Common myeloid progenitor, CD34-positive (primary cell): ENCODE data around the gene FRMD4A.

Experiments
- CTCF ChIA-PET: fragments of 350-600 bp; sonication (Branson Sonifier 250); formaldehyde crosslinking; loops from one replicate; lab custom pipeline; 2021; ENCODE audit warnings: antibody characterized with exemption; lab: Charles Lee
- POLR2A ChIA-PET: fragments of 350-600 bp; sonication (Branson Sonifier 250); formaldehyde crosslinking; loops from one replicate; lab custom pipeline; 2021; ENCODE audit warnings: antibody characterized with exemption; lab: Charles Lee
- DNase-seq, 3 donors: peaks; one replicate each; pipeline versions ENCODE4 v3.0.0 to v3.0.0-alpha.2; 2013
- H3K27ac ChIP-seq, 2 experiments: 1 replicate in 1 of 2; 2 replicates in 1 of 2; pipeline ENCODE4 v1.7.0; 2013; ENCODE audit warnings: inconsistent platforms in 2 of 2, low read length in 2 of 2, mild to moderate bottlenecking in 2 of 2, low read depth in 1 of 2, moderate library complexity in 1 of 2; ENCODE audit not compliant: severe bottlenecking in 2 of 2, insufficient read depth in 1 of 2, poor library complexity in 1 of 2
- H3K27me3 ChIP-seq, 5 experiments: replicated peaks in 2 of 5; 1 replicate in 3 of 5; 2 replicates in 2 of 5; pipeline versions ENCODE4 v1.6.1 to v1.7.0; 2013; ENCODE audit warnings: low read length in 4 of 5, mild to moderate bottlenecking in 2 of 5, moderate library complexity in 2 of 5, inconsistent platforms in 1 of 5; ENCODE audit not compliant: insufficient read depth in 5 of 5, control insufficient read depth in 4 of 5
- H3K36me3 ChIP-seq, 4 experiments: 1 replicate in 2 of 4; 2 replicates in 2 of 4; pipeline versions ENCODE4 v1.6.1 to v1.7.0; 2013; ENCODE audit warnings: low read length in 3 of 4, control low read depth in 1 of 4, mild to moderate bottlenecking in 1 of 4; ENCODE audit not compliant: control insufficient read depth in 4 of 4, insufficient read depth in 4 of 4
- H3K4me1 ChIP-seq, 4 experiments: 1 replicate in 3 of 4; 2 replicates in 1 of 4; pipeline versions ENCODE4 v1.6.1 to v1.7.1; 2013; ENCODE audit warnings: low read length in 3 of 4, mild to moderate bottlenecking in 3 of 4, control low read depth in 1 of 4, inconsistent platforms in 1 of 4, moderate library complexity in 1 of 4; ENCODE audit not compliant: control insufficient read depth in 4 of 4, insufficient read depth in 4 of 4; ENCODE audit errors: control extremely low read depth in 1 of 4
- H3K4me3 ChIP-seq, 7 experiments: 1 replicate in 4 of 7; 2 replicates in 3 of 7; pipeline versions ENCODE4 v1.5.1 to v1.7.0; 2013; ENCODE audit warnings: mild to moderate bottlenecking in 7 of 7, low read length in 6 of 7, moderate library complexity in 6 of 7, inconsistent platforms in 2 of 7, low read depth in 2 of 7, control low read depth in 1 of 7; ENCODE audit not compliant: insufficient read depth in 4 of 7, control insufficient read depth in 1 of 7; ENCODE audit errors: extremely low read depth in 1 of 7
- H3K9me3 ChIP-seq, 5 experiments: 1 replicate in 4 of 5; 2 replicates in 1 of 5; pipeline versions ENCODE4 v1.6.1 to v1.7.1; 2013; ENCODE audit warnings: low read length in 4 of 5, mild to moderate bottlenecking in 2 of 5, inconsistent platforms in 1 of 5, low read depth in 1 of 5, moderate library complexity in 1 of 5; ENCODE audit not compliant: control insufficient read depth in 4 of 5, insufficient read depth in 2 of 5; ENCODE audit errors: control extremely low read depth in 1 of 5
- WGBS: methylation state at CpG from one replicate; pipeline ENCODE4 v1.1.5; 2013; ENCODE audit not compliant: insufficient coverage; 5-methylcytosine and 5-hydroxymethylcytosine counted together

The FRMD4A gene

DNA sequence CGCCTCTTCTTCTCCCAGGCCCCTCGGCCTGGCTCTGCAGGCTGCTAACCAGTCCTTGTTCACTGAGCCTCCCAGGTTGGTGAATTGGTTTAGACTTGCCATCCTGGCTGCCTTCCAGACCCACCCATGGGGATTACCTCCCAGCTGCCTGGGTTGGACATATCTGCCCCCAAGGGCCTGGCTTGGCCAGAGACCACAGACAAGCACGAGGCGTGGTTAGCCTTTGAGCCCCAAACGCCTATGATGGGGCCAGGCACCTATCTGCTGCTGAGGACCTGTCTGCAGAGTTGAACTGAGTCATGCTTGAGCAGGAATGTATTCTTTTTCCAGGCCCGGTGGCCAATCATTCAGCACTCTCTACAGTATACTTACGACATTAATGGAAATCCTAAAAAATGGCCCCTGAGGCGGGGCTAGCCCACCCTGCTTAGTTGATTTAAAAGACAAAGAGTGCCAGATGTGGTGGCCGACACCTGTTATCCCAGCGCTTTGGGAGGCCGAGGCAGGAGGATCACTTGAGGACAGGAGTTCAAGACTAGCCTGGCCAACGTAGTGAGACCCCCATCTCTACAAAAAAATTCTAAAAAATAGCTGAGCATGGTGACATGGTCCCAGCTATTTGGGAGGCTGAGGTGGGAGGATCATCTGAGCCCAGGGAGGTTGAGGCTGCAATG is 361.5 kb downstream of the FRMD4A start:
- DNase-seq: no peak
- Histone ChIP-seq H3K4me3 (no peak overlapping the region), H3K27me3 (peaks cover 0 to 26% (median 3%) of the 10 kb centered on the region in 5 experiments), H3K4me1 (no peaks in the 10 kb centered on the region), H3K36me3 (no peaks in the 10 kb centered on the region), H3K27ac (no peak overlapping the region), H3K9me3 (no peaks in the 10 kb centered on the region)
- ChIA-PET CTCF (no interaction called here), POLR2A (no interaction called here)
- 95% methylated on average over 9 of the region's 12 CpGs for WGBS

DNA sequence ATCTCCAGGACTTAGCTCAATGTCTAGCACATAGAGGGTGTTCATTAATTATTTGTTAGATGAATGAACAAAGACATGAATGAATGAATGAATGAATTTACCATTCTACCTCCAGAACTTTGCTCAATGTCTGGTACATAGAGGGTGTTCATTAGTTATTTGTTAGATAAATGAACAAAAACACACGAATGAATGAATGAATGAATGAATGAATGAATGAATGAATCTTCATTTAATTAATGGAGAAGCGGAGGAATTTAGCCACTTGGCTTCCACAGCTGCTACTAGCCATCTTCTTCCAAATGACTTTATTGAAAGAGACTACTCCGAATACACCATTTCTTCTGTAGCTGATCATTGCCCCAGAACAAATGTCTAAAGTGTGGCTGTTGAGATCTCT is 368.9 kb downstream of the FRMD4A start:
- H3K36me3 ChIP-seq: no peaks in the 10 kb centered on the region
- no peak overlapping the region for H3K27ac ChIP-seq
- WGBS: 100% methylated on average over 1 of the region's 3 CpGs
- DNase-seq: no peak
- peaks cover 0 to 2% (median 0%) of the 10 kb centered on the region in 5 experiments for H3K9me3 ChIP-seq
- peaks cover 0 to 27% (median 8%) of the 10 kb centered on the region in 5 experiments for H3K27me3 ChIP-seq
- no peaks in the 10 kb centered on the region for H3K4me1 ChIP-seq
- no peak overlapping the region for H3K4me3 ChIP-seq
- POLR2A ChIA-PET: no interaction called here
- CTCF ChIA-PET: no interaction called here

DNA sequence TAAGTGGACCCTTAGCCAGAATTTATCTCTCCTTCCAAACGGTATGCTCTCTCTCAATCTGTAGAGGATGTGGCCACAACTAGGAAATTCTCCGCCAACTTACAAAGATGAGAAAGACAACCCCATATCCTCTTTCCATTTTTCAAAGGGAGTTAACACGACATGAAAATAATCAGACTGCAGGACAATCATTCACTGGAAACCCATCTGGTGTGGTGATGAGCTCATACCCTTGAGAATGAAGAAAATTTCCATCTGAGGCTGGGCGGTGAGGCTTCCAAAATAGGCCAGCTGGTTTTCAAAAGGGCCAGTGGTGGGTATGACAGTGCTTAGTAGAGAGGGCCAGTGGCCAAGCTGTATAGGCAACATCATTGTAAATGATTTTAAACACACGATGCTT is 369.6 kb downstream of the FRMD4A start:
- Histone ChIP-seq H3K27ac (no peak overlapping the region), H3K36me3 (no peaks in the 10 kb centered on the region), H3K4me1 (no peaks in the 10 kb centered on the region), H3K27me3 (peaks cover 0 to 26% (median 8%) of the 10 kb centered on the region in 5 experiments), H3K9me3 (peaks cover 0 to 2% (median 0%) of the 10 kb centered on the region in 5 experiments), H3K4me3 (no peak overlapping the region)
- POLR2A ChIA-PET: no interaction called here
- CTCF ChIA-PET: no interaction called here
- DNase-seq: no peak
- WGBS: 45% methylated on average over 3 of the region's 5 CpGs

DNA sequence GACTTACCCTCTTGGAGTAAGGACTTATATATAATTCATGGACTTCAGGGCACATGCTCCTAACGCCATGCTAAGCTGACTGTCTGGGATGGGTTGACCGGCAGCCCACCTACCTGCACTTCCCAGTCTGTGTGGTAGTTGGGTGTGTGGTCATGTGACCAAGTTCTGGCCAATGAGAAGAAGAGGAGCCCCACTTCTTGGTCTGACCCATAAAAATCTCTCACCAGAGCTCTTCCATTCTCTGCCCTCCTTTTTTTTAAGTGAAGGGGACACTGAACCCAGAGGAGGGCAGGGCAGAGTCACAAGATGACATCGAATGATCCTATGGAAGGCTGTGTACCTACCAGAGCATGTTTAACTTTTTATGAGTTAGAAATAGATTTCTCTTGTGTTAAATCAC is 370.1 kb downstream of the FRMD4A start:
- CTCF ChIA-PET: no interaction called here
- 100% methylated on average over 1 of the region's 3 CpGs for WGBS
- POLR2A ChIA-PET: no interaction called here
- no peak for DNase-seq
- H3K9me3 ChIP-seq: peaks cover 0 to 2% (median 0%) of the 10 kb centered on the region in 5 experiments
- H3K27me3 ChIP-seq: peaks cover 0 to 26% (median 8%) of the 10 kb centered on the region in 5 experiments
- no peak overlapping the region for H3K4me3 ChIP-seq
- no peaks in the 10 kb centered on the region for H3K36me3 ChIP-seq
- H3K4me1 ChIP-seq: no peaks in the 10 kb centered on the region
- no peak overlapping the region for H3K27ac ChIP-seq

DNA sequence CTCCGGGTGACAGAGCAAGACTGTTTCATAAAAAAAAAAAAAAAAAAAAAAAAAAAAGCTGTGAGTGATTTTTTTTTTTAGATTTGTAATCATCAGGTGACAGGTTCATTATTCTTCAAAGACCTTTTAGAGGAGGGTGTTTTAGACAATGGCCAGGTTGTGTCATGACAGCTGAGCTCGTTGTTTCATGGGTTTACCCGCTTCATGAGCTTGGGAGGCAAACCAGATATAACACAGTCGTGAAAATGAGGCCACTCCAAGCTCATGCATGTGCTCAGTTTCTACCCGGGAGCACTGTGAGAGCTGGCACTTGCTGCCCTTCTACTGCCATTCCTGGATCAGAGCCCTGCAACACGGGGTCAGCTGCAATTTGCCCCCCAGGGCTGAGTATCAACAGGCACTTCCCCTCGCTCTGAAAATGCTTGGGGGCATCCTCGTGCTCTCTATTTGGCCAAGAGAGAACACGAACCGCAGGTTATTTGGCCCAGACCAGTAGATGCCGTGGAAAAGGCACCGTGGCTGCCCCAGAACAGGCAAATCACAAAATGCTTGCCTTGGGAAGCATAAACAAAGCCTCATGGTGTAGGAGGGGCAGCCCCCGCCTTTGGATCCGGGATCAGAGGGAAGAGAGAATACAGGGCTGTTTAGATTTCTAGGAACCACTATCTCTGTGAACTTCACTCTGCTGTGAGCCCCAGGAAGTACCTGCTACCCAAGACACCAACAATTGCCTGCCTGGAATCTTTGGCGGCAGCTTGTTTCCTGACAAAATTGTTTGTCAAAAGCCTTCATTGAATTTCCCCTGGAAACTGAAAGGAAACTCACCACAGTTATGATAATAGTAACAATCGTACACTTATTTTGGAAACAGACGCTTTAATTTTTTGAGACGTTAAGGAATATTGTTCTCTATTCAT is 371.0 kb downstream of the FRMD4A start:
- peaks cover 0 to 2% (median 0%) of the 10 kb centered on the region in 5 experiments for H3K9me3 ChIP-seq
- POLR2A ChIA-PET: no interaction called here
- 75% methylated on average over 17 of the region's 18 CpGs for WGBS
- no peak for DNase-seq
- H3K36me3 ChIP-seq: no peaks in the 10 kb centered on the region
- no peak overlapping the region for H3K4me3 ChIP-seq
- H3K4me1 ChIP-seq: no peaks in the 10 kb centered on the region
- CTCF ChIA-PET: interaction anchor here (0.6 kb wide), 1 partner anchor 1183 kb away, joined by 3 read pairs; no protein-coding TSS in a partner anchor
- H3K27me3 ChIP-seq: peaks cover 0 to 23% (median 8%) of the 10 kb centered on the region in 5 experiments
- H3K27ac ChIP-seq: no peak overlapping the region

DNA sequence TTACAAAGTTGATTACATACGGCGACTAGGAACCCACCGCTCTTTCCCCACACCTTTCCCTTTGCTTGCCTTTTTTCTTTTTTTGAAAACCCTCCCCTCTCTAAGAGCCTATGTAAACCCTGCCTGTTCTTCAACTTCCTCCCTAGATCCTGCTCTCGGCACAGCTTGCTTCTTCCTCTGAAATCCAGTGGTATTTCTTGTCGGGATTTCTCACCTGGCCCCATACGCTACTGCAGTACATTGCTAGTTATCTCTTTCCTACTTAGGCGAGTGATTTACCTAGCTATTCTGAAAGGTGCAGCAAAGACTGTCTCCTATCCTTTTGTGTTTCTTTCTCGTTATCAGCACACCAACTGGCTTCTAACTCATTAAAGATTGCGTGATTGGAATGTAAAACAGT is 372.9 kb downstream of the FRMD4A start:
- Histone ChIP-seq H3K9me3 (peaks cover 0 to 5% (median 0%) of the 10 kb centered on the region in 5 experiments), H3K27me3 (peaks cover 0 to 22% (median 8%) of the 10 kb centered on the region in 5 experiments), H3K4me3 (no peak overlapping the region), H3K4me1 (no peaks in the 10 kb centered on the region), H3K36me3 (no peaks in the 10 kb centered on the region), H3K27ac (no peak overlapping the region)
- WGBS: 83% methylated on average over 8 of the region's 9 CpGs
- CTCF ChIA-PET: no interaction called here
- POLR2A ChIA-PET: no interaction called here
- no peak for DNase-seq

DNA sequence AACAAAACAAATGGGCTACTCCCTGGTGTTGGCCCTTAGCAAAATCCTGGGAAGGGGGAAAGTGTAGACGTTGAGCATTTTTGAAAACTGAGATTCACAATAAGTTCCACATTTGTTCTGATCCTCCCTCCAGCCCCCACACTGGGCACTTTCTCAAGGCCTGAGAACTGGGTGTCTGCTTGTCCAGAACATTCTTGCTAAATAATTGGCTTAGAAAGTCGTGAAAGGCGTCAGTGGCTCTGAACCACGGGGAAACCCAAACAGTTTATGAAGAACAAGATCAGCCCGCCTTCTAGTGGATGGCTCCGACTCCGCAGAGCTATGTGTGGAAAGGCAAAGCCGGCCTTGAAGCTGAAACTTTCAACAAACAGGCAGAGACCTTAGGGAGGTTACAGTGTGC is 373.9 kb downstream of the FRMD4A start:
- no peak for DNase-seq
- Histone ChIP-seq H3K4me3 (no peak overlapping the region), H3K36me3 (no peaks in the 10 kb centered on the region), H3K27me3 (peaks cover 0 to 20% (median 8%) of the 10 kb centered on the region in 5 experiments), H3K27ac (no peak overlapping the region), H3K9me3 (peaks cover 0 to 5% (median 0%) of the 10 kb centered on the region in 5 experiments), H3K4me1 (no peaks in the 10 kb centered on the region)
- CTCF ChIA-PET: no interaction called here
- 94% methylated on average over 8 of the region's 8 CpGs for WGBS
- POLR2A ChIA-PET: no interaction called here
